Peyer's patch (tissue), 4 donors: ENCODE measurements around the gene STX10. TPM values are rescaled to one million over a fixed set of nuclear protein-coding genes. Genes with fewer than 3 reads are reported as not detected.

Experiments
- DNase-seq, 3 donors: peaks; one replicate each; pipeline ENCODE4 v3.0.0-alpha.2; 2017 to 2019
- H3K27ac ChIP-seq, 4 donors: fragments of 200-600 bp; sonication (generic); one replicate each; pipeline ENCODE4 v1.5.1; 2016 to 2019
- H3K27me3 ChIP-seq, 2 donors: fragments of 200-600 bp; sonication (generic); one replicate each; pipeline ENCODE4 v1.5.1; 2019
- H3K36me3 ChIP-seq, 3 donors: fragments of 200-600 bp; sonication (generic); one replicate each; pipeline ENCODE4 v1.5.1; 2016 to 2019
- H3K4me1 ChIP-seq, 4 donors: fragments of 200-600 bp; sonication (generic); one replicate each; pipeline ENCODE4 v1.5.1; 2016 to 2019
- H3K4me3 ChIP-seq, 4 donors: fragments of 200-600 bp; sonication (generic); 1 replicate in 3 of 4; 2 replicates in 1 of 4; pipeline ENCODE4 v1.5.1; 2016 to 2019; ENCODE audit warnings: mild to moderate bottlenecking in 1 of 4
- H3K9me3 ChIP-seq, 4 donors: fragments of 200-600 bp; sonication (generic); one replicate each; pipeline ENCODE4 v1.5.1; 2016 to 2019; ENCODE audit warnings: mild to moderate bottlenecking in 1 of 4
- POLR2A ChIP-seq, 2 donors: fragments of 450-650 bp; IDR thresholded peaks; one replicate each; pipeline ENCODE4 v1.5.1; 2017; ENCODE audit warnings: antibody characterized with exemption in 2 of 2, mild to moderate bottlenecking in 2 of 2, moderate library complexity in 2 of 2
- total RNA-seq, 4 donors: library from RNA; depleted of rRNA; stranded (reverse); fragments of >200 nt; gene quantifications; one replicate each; pipeline ENCODE4 v1.1.0, GENCODE V29; 2016
- TF ChIP-seq, protein P1 (sequence below), 6 experiments: fragments of 450-650 bp in 4 of 6; fragments of 200-600 bp in 2 of 6; sonication (generic) in 1 of 6; IDR thresholded peaks; one replicate each; pipeline ENCODE4 v1.5.1; 2017 to 2019; ENCODE audit warnings: antibody characterized with exemption in 6 of 6, mild to moderate bottlenecking in 3 of 6, moderate library complexity in 1 of 6

Gene STX10
- total RNA-seq, 4 donors from 2014 or later: 78.1 to 199 (median 107) TPM

DNA sequence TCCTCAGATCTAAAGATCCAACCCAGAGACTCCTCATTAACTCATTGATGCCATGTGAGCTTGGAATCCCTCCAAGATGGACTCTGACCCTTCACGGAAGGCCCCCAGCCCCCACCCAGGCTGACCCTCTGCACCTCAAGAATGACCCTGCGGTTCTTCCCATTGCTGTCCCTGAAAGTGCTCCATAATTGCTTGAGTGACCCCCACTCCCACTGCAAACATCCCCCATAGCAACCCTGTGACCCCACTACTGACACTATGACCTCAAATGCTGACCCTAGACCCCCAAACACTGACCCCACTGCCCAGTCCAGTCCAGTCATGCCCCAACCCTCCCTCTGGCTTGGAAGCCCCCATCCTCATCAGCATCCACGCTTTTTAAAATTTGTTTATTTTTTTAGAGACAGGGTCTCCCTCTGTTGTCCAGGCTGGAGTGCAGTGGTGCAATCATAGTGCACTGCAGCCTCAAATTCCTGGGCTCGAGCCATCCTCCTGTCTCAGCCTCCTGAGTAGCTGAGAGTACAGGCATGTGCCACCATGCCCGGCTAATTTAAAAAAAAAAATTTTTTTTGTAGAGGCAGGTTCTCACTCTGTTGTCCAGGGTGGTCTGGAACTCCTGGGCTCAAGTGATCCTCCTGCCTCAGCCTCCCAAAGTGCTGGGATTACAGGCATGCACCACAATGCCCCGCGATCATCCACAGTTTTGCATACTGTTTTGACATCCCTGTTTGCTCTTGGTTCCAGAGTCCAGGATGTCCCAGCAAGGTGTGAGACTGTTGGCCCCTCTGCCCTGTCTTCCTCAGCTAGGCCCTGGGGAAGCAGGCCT is 48.4 kb downstream of the STX10 start:
- Histone ChIP-seq H3K4me3 (peak overlapping the region; percentile 47 to 66 (median 54)), H3K4me1 (peaks cover 3 to 58% (median 32%) of the 10 kb centered on the region in 4 donors), H3K36me3 (no peaks in the 10 kb centered on the region), H3K9me3 (no peaks in the 10 kb centered on the region), H3K27ac (peak overlapping the region; percentile 65 to 92 (median 80)), H3K27me3 (no peaks in the 10 kb centered on the region)
- DNase-seq: no peak
- TF ChIP-seq POLR2A (IDR thresholded peaks at IDR 0.05): no peak
- TF ChIP-seq, protein P1, sequence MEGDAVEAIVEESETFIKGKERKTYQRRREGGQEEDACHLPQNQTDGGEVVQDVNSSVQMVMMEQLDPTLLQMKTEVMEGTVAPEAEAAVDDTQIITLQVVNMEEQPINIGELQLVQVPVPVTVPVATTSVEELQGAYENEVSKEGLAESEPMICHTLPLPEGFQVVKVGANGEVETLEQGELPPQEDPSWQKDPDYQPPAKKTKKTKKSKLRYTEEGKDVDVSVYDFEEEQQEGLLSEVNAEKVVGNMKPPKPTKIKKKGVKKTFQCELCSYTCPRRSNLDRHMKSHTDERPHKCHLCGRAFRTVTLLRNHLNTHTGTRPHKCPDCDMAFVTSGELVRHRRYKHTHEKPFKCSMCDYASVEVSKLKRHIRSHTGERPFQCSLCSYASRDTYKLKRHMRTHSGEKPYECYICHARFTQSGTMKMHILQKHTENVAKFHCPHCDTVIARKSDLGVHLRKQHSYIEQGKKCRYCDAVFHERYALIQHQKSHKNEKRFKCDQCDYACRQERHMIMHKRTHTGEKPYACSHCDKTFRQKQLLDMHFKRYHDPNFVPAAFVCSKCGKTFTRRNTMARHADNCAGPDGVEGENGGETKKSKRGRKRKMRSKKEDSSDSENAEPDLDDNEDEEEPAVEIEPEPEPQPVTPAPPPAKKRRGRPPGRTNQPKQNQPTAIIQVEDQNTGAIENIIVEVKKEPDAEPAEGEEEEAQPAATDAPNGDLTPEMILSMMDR (IDR thresholded peaks at IDR 0.05): no peak

DNA sequence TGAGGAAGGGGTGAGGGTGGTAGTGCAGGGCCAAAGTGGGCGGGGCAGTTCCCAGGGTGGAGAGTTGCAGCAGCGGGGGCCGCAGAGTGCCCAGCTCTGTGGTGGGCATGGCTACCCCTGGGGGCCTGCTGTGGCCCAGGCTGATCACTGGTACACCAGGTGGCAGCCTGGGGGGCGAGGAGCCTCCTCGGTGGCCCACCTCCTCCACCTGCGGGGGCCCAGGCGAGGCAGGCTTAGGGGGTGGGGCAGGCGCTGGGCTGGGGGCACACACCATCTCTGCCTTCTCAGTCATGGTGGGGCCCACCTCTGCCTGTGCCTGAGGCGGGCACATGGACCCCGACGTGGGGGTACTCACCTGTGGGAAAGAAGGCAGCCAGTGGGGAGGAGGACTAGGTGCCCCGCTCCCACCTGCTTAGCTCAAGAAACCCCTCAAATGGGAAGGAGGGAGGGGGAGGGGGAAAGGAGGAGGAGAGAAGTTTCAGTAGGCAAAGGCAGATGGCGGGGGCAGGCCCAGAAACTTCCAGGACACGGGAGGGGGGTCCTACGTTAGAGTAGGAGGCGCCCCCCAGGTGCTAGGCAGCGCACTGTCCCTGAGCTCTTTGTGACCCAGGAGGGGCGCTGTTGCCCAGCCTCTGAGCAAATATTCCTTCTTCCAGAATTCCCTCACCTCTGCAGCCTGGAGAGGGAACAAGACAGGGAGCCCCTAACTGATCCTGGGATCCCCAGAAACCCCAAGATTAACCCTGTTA is 49.2 kb downstream of the STX10 start:
- no peaks in the 10 kb centered on the region for H3K9me3 ChIP-seq
- peaks cover 3 to 58% (median 35%) of the 10 kb centered on the region in 4 donors for H3K4me1 ChIP-seq
- H3K27ac ChIP-seq: peak overlapping the region; percentile 69 to 92 (median 90)
- TF ChIP-seq POLR2A (IDR thresholded peaks at IDR 0.05): no peak
- TF ChIP-seq, protein P1 (IDR thresholded peaks at IDR 0.05): peak; percentile 8 to 29 (median 23)
- H3K4me3 ChIP-seq: peak overlapping the region in 3 of 4 donors; percentile 52 to 66 (median 57)
- H3K36me3 ChIP-seq: no peaks in the 10 kb centered on the region
- peak in 1 of 3 donors; percentile 47 for DNase-seq
- no peaks in the 10 kb centered on the region for H3K27me3 ChIP-seq

DNA sequence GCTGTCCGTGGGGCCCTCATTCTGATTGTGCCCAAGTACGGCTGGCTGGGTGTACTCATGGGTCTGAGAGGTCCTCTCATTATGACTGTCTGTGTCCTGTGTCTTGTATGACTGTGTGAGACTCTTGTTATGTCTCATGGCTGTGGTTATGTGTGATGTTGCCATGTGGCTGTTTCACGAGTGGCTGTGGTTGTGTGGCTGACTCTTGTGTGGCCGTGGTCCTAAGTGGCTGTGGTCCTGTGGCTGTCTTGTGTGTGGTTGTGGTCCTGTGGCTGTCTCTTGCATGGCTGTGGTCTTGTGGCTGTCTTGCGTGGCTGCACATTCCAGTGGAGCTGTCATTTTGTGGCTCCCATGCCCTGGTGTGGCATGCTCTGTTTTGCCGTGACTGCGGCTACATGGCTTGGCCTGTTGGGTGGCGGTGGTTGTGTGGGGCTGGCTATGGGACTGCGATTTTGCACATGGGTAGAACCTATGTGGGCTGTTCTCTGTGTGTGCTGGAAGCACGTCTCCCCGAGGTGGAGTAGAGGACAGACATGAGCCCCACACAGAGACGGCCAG is 50.1 kb downstream of the STX10 start:
- H3K4me3 ChIP-seq: peak overlapping the region in 3 of 4 donors; percentile 52 to 70 (median 66)
- TF ChIP-seq, protein P1 (IDR thresholded peaks at IDR 0.05): no peak
- no peak for TF ChIP-seq POLR2A (IDR thresholded peaks at IDR 0.05)
- H3K4me1 ChIP-seq: peaks cover 3 to 61% (median 36%) of the 10 kb centered on the region in 4 donors

DNA sequence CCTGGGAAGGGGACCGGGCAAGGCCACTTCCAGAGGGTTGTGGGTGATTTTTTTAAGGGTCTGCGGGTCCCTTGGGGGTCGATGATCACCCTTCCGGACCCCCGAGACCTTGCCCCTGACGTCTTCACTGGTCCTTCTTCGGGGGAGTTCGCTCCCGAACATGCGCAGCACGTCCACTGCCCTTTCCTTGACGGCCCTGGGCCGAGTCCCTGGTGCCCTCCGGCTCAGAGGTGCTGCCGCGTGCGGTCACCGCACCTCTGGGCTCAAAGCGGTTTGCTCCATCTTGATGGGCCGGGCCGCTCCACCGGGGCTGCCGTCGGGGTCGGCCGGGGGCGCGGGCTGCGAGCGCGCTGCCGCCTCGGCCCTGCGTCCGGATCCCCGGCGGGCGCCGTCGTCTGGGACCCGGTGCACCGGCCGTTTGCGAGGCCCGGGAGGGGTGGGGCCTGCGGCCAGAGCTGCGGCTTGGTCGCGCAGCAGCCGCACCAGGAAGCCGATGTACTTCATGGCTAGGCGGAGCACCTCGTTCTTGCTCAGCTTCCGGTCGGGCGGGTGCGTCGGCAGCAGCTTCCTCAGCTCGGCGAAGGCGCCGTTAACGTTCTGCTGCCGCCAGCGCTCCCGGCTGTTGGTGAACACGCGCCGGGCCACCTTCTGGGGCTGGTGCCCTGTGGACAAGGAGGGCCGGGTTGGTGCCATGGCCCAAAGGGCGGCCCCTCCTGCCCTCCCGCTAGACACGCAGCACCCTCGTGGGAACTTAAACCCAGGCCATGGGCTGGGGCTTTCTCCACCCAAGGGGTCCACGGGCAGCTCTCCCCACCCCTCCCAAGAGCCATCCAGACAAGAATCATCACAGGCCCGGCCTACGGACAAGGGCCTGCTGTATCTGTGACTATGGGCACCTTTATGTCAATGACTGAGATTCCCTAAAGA is 50.8 kb downstream of the STX10 start:
- Histone ChIP-seq H3K27me3 (no peaks in the 10 kb centered on the region), H3K36me3 (peaks cover 0 to 8% (median 0%) of the 10 kb centered on the region in 3 donors), H3K9me3 (no peaks in the 10 kb centered on the region), H3K4me1 (peaks cover 3 to 69% (median 40%) of the 10 kb centered on the region in 4 donors), H3K4me3 (peak overlapping the region; percentile 30 to 70 (median 59)), H3K27ac (peak overlapping the region; percentile 81 to 92 (median 90))
- TF ChIP-seq, protein P1 (IDR thresholded peaks at IDR 0.05): no peak
- peak; percentile 32 to 49 for TF ChIP-seq POLR2A (IDR thresholded peaks at IDR 0.05)
- peak; percentile 84 to 94 (median 86) for DNase-seq

More for the DNA sequence above, 50.1 kb downstream of the STX10 start:
- H3K9me3 ChIP-seq: no peaks in the 10 kb centered on the region
- peak in 2 of 3 donors; percentile 58 to 69 for DNase-seq
- H3K36me3 ChIP-seq: peaks cover 0 to 4% (median 0%) of the 10 kb centered on the region in 3 donors
- H3K27ac ChIP-seq: peak overlapping the region; percentile 81 to 92 (median 90)
- no peaks in the 10 kb centered on the region for H3K27me3 ChIP-seq
